Ascending aorta (tissue), 2 donors: ENCODE results near the gene IFT81. TPM values are rescaled to one million over a fixed set of nuclear protein-coding genes. Genes with fewer than 3 reads are reported as not detected.
"Not testable (repeated sequence)": the region's sequence is repeated elsewhere in the genome, so short reads cannot be mapped to it uniquely, and the experiment has no call there.

ENCODE experiments used
- DNase-seq, 2 donors: peaks; one replicate each; pipeline ENCODE4 v3.0.0-alpha.2; 2019; ENCODE audit warnings: low spot score in 2 of 2
- H3K27ac ChIP-seq, 2 donors: fragments of 200-600 bp; sonication (generic); one replicate each; pipeline ENCODE4 v1.5.1; 2016 to 2017; ENCODE audit warnings: mild to moderate bottlenecking in 1 of 2
- H3K27me3 ChIP-seq: fragments of 200-600 bp; sonication (generic); one replicate; pipeline ENCODE4 v1.5.1; 2017
- H3K36me3 ChIP-seq, 2 donors: fragments of 200-600 bp; sonication (generic); one replicate each; pipeline ENCODE4 v1.5.1; 2016
- H3K4me1 ChIP-seq, 2 donors: fragments of 200-600 bp; sonication (generic); one replicate each; pipeline ENCODE4 v1.5.1; 2016 to 2017; ENCODE audit warnings: mild to moderate bottlenecking in 1 of 2
- H3K4me3 ChIP-seq, 2 donors: fragments of 200-600 bp; sonication (generic); one replicate each; pipeline ENCODE4 v1.5.1; 2016 to 2017; ENCODE audit warnings: mild to moderate bottlenecking in 1 of 2
- H3K9me3 ChIP-seq, 2 donors: fragments of 200-600 bp; sonication (generic); one replicate each; pipeline ENCODE4 v1.5.1; 2016
- CTCF ChIP-seq, 3 experiments: fragments of 200-600 bp in 2 of 3; fragments of 450-650 bp in 1 of 3; sonication (generic) in 2 of 3; IDR thresholded peaks; one replicate each; pipeline ENCODE4 v1.5.1; 2016 to 2019; ENCODE audit warnings: antibody characterized with exemption in 3 of 3, mild to moderate bottlenecking in 1 of 3, moderate library complexity in 1 of 3
- intact Hi-C: fragments of 100-400 bp; cut with DNase I; formaldehyde crosslinking; loops from one replicate; pipeline ENCODE4 v1.15.1; 2023
- total RNA-seq: library from RNA; depleted of rRNA; stranded (reverse); fragments of >200 nt; gene quantifications from one replicate; pipeline ENCODE4 v1.1.0, GENCODE V29; 2016

Gene IFT81
- total RNA-seq, 1 donor from 2014 or later: 12.0 TPM

GRCh38 chr12:110249716-110250225, 125.6 kb downstream of the IFT81 start:
- intact Hi-C loops: loop anchor here (2.0 kb wide), 1 partner anchor 31 kb away; the partner anchor contains the start of gene ATP2A2
- no peaks in the 10 kb centered on the region for H3K27me3 ChIP-seq
- H3K27ac ChIP-seq: peak overlapping the region; percentile 50 to 69
- peak in 1 of 2 donors; percentile 58 for DNase-seq
- no peaks in the 10 kb centered on the region for H3K36me3 ChIP-seq
- H3K4me3 ChIP-seq: no peak overlapping the region
- H3K9me3 ChIP-seq: no peaks in the 10 kb centered on the region
- H3K4me1 ChIP-seq: peaks cover 26 to 34% of the 10 kb centered on the region in 2 donors
- TF ChIP-seq CTCF (IDR thresholded peaks at IDR 0.05): no peak

- Histone ChIP-seq H3K27me3 (no peaks in the 10 kb centered on the region), H3K9me3 (no peaks in the 10 kb centered on the region), H3K4me3 (no peak overlapping the region), H3K36me3 (no peaks in the 10 kb centered on the region), H3K27ac (peak overlapping the region in 1 of 2 donors; percentile 17), H3K4me1 (peaks cover 26 to 33% of the 10 kb centered on the region in 2 donors)
- DNase-seq: no peak
- intact Hi-C loops: no loop called here
- no peak for TF ChIP-seq CTCF (IDR thresholded peaks at IDR 0.05)
Measured at GRCh38 chr12:110251381-110251780, 127.2 kb downstream of the IFT81 start.

GRCh38 chr12:110252716-110253115, 128.6 kb downstream of the IFT81 start:
- intact Hi-C loops: loop anchor here (2.0 kb wide), 1 partner anchor 18 kb away; no protein-coding TSS in a partner anchor
- H3K27me3 ChIP-seq: no peaks in the 10 kb centered on the region
- H3K4me1 ChIP-seq: peaks cover 16 to 28% of the 10 kb centered on the region in 2 donors
- no peaks in the 10 kb centered on the region for H3K36me3 ChIP-seq
- no peaks in the 10 kb centered on the region for H3K9me3 ChIP-seq
- DNase-seq: peak in 1 of 2 donors; percentile 59
- peak overlapping the region; percentile 28 to 40 for H3K4me3 ChIP-seq
- peak overlapping the region; percentile 60 to 70 for H3K27ac ChIP-seq
- TF ChIP-seq CTCF (IDR thresholded peaks at IDR 0.05): no peak

- peak; percentile 57 to 80 for DNase-seq
- no peak for TF ChIP-seq CTCF (IDR thresholded peaks at IDR 0.05)
Measured at GRCh38 chr12:110253176-110253575, 129.0 kb downstream of the IFT81 start.

GRCh38 chr12:110254971-110255540, 130.9 kb downstream of the IFT81 start:
- Histone ChIP-seq H3K27me3 (no peaks in the 10 kb centered on the region), H3K36me3 (no peaks in the 10 kb centered on the region), H3K4me1 (peaks cover 4 to 19% of the 10 kb centered on the region in 2 donors), H3K27ac (no peak overlapping the region), H3K9me3 (no peaks in the 10 kb centered on the region), H3K4me3 (no peak overlapping the region)
- DNase-seq: peak in 1 of 2 donors; percentile 60
- intact Hi-C loops: no loop called here
- TF ChIP-seq CTCF (IDR thresholded peaks at IDR 0.05): no peak

More at GRCh38 chr12:110253176-110253575, 129.0 kb downstream of the IFT81 start:
- Histone ChIP-seq H3K27me3 (no peaks in the 10 kb centered on the region), H3K27ac (peak overlapping the region; percentile 60 to 70), H3K4me1 (peaks cover 13 to 24% of the 10 kb centered on the region in 2 donors), H3K4me3 (peak overlapping the region; percentile 28 to 40), H3K9me3 (no peaks in the 10 kb centered on the region), H3K36me3 (no peaks in the 10 kb centered on the region)
- intact Hi-C loops: loop anchor here (2.0 kb wide), 1 partner anchor 18 kb away; no protein-coding TSS in a partner anchor

GRCh38 chr12:110255890-110256456, 131.8 kb downstream of the IFT81 start:
- H3K27me3 ChIP-seq, H3K36me3 ChIP-seq, H3K9me3 ChIP-seq, H3K4me3 ChIP-seq, intact Hi-C loops: not testable (repeated sequence)
- Histone ChIP-seq H3K4me1 (peaks cover 0 to 19% of the 10 kb centered on the region in 2 donors), H3K27ac (peak overlapping the region in 1 of 2 donors; percentile 77)
- DNase-seq: peak in 1 of 2 donors; percentile 15
